HG02973 (cell line): ENCODE results near the gene GIMAP1.

Experiments used
- ATAC-seq: cut with Tn5 transposase; IDR thresholded peaks from one replicate; pipeline ENCODE4 v1.9.1; 2021; ENCODE audit warnings: moderate library complexity; ENCODE audit not compliant: unreplicated experiment

Gene GIMAP1

DNA sequence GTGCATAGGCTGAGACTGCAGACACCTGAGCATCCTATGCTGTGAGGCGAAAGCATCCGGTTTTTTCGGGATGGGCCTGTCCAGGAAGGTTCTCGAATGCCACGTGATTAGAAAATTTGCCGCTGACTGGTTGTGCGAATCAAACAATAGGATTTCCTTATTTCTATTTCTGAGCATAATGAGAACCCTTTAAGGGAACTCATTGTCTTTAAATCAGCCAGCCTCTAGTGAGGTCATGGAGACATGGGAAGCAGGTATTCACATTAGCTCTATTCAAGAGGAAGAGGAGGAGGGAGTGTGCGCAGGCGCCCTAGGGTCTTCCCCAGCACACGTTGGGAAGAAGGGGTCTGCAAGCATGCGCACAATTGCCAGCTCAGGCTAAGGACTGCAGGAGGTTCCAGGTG lies 5.6 kb downstream of the GIMAP1 start:
- ATAC-seq = no peak

DNA sequence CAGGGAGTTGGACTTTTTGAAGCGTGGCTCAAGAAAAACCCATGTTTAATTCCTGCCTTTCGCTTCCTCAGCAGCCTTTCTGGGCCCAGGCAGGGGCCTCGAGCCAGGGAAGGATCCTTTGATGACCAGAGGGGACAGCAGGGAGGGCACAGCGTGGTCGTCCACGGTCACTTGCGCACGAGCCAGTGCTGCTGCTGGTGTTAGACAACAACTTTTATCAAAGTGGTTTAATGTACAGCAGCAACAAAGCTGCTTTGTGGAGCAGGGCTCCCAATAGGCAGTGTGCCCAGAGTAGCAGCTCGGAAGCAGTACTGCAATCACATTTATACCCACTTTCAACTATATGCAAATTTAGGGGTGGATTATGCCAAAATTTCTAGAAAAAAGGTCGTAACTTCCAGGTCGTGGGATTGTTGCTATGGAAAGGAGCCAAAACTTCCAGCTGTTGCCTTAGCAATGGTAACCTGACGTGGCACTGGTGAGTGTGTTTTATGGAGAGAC lies 6.1 kb downstream of the GIMAP1 start:
- ATAC-seq = no peak

DNA sequence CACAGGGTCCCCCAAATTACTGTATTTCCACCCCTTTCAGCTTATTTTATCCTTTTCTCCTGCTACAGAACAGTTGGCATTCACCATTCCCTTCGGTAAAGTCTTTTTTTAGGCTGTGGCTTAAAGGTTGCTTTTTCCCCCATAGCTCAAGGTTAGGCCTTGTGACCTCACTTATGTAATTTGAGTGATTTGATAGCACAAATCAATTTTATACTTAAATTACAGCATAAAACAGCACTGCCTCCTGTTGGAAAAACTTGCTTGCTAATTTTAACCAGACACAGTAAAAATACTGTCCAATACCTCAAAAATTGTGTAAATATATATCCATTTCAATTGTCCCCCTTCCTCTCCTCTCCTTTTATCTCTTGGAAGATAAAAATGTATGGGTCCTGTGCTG lies 7.1 kb downstream of the GIMAP1 start:
- no peak for ATAC-seq

DNA sequence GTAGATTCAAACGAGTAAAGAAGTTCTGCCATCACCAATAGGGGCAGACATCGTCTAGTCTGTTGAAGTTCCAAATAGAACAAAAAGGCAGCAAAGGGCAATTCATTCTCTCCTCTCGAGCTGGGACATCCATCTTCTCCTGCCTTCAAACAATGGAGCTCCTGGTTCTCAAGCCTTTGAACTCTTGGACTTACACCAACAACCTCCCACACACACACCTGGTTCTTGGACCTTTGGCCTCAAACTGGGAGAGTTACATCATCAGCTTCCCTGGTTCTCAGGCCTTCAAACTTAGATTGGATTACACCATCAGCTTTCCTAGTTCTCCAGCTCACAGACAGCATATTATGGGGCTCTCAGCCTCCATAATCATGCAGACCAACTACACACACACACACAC lies 11.0 kb downstream of the GIMAP1 start:
- ATAC-seq = no peak

DNA sequence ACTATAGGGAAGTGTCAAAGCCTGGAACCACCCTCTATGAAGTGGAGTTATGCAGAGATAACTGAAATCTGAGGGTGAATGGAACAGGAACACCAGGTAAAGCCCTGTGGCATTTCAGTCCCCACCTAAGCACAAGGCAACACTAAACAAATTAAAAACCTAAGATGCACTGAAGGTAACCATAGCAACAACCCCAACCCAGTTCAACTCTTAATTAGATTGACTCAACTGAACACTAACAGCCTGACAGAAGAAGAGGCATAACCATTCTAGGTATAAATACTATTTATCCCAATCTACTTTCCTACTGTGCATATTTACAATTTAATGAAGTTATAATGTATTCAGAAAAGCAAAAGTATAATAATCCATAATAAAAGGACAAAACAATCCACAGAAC lies 11.6 kb downstream of the GIMAP1 start:
- ATAC-seq = no peak

DNA sequence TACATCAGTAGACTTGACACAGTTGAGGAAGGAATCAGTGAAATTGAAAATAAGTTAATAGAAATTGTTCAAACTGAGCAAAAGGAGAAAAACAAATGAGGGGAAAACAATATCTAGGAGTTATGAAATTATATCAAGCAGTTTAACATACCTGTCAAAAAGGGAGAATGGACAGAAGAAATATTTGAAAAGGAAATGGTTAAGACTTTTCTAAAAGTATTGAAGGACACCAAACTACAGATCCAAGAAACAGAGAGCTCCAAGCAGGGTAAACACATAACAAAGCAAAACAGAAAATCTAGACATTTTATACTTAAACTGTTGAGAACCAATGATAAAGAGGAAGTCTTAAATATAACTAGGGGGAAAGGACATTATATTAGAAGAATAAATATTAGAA lies 12.2 kb downstream of the GIMAP1 start:
- no peak for ATAC-seq

DNA sequence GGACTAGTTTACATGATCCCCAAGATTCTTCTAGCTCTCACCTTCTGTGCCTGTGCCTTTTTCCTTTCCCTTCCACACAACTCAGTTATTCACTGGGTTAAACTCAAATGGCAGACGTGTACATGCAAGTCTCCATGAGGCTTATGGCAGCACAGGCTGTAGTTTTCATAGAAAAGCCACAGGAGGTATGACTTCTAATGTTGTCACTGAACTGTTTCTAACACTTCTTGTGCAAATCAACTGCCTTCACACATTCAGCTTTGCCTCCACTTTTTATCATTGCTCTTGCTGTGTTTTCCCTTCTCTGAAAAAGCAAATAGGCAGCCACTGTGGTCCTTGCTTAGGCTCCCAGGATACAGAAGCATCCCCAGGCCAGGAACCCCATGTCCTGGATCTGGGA lies 15.5 kb downstream of the GIMAP1 start:
- no peak for ATAC-seq

DNA sequence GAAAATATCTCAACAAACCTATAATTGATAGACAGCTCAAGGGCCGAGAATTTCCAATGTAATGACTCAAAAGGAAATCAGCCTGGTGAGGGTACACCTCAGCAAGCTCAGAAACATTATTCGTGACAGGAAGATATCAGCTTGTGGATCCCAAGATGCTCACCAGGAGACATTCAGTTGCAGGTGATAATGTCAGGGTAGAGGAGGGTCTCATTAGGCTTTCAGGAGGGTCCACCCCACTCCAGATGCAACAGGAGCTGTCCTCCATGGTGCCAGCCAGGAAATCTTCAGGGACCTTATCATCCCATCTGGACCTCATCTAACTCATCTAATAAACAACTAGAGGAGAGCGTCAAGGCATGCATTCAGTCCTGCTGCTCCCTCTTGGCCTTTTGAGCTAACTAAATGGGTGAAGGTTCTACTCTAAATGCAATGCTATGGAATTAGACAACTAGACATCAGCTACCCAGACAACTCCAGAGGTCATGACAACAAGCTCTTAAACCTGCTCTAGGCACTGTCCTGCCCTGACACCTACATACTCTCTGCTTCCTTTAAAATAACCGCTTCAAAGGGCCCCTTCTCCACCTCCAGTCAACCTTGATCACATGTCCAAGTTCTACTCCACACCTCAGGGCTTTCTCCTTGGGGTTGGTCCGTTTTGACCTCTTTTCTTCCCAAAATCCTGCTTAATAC lies 16.5 kb downstream of the GIMAP1 start:
- no peak for ATAC-seq

DNA sequence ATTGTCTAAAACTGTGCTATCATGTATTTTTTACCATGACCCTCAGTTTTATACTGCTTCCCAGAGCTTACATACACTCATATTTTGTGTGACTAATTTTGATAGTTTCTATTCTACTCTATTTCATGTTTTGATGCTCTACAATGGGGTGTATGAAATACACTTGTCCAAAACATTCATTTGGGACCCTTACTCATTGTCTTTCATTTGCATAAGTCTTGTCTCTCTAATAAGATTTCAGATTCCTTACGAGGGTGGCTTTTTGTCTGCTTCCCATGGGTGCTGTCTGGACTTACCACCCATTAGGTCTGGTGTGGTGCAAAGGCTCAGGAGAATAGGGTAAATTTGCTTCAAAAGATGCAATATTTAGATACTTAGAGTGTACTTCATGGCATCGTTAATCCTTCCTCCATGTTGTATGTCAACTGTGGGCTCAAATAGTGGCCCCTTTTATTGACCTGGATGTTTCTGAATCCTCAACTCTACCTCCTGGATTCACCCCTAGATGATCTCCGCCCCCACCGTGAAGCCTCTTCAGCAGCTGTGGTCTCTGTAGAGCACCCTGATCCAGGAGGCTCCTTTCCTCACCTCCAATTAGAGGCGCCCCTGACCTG lies 17.2 kb downstream of the GIMAP1 start:
- ATAC-seq = no peak

DNA sequence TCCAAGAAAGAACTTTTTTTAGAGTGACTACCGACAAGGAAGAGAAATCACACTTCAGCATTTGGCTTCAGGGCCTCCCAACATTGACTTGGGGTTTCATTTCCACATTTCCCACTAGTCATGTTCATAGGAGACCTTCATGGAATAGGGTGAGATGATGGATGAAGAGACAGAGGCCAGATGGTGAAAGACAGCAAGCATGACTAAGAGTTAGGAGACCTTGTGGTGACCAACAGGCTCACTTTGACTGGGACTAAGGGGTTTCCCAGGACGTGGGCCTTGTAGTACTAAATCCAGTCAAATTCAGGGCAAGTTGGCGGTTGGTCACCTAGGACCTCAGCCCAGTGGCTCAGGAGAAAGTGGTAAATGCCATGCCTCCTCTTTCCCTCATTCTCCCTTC lies 17.8 kb downstream of the GIMAP1 start:
- ATAC-seq = no peak

DNA sequence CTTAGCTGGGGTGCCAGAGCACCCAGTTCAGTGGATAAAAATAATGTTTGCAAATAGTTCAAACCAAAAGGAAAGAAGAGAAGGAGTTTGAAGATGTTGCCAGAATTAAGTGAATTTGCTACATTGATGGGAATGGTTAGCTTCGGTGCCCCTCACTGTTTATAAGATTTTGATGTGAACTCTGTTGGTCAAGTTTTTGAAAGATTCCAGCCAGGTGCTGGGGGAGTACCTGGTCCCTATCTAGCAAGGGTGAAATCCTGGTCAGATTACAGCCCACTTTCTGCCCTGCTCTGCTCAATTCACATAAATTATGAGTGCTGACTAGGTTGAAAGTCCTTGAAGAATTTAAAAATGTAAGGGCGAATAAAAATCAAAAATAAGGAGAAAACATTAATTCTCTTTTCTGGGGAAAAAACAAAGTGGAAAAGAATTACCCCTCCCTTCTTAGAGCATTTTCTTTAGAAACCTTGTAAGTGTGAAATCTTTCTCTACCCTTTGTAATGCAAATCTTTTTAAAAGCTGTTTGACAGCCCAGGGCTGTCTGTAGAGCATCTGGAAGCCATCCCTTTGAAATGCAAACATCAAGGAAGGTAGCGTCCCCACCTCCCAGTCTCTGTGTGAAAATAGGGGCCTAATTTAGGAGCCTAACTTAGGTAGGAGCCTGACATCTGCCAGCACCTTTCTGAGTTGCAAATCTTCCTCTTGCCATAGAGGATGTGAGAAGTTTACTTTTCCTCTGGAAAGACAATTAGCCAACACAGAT lies 19.4 kb downstream of the GIMAP1 start:
- ATAC-seq = no peak

DNA sequence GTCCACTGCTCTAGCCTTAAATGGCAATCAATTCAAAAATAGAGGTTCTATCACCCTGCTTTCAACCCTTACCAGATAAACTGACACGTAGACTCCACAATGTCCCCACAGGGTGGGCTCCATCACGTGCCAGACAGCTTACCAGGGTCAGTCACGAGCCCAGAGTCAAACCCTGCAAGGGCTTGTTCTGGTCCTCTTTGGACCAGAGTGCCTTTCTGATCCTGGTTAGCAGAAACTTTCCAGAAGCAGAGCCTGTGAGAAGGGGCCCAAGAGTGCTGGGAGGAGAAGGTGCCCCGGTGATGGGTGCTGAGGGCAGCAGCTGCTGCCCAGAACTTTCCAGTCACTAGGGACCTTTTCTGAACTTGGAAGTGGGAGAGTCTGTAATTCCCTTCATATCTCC lies 20.5 kb downstream of the GIMAP1 start:
- no peak for ATAC-seq

DNA sequence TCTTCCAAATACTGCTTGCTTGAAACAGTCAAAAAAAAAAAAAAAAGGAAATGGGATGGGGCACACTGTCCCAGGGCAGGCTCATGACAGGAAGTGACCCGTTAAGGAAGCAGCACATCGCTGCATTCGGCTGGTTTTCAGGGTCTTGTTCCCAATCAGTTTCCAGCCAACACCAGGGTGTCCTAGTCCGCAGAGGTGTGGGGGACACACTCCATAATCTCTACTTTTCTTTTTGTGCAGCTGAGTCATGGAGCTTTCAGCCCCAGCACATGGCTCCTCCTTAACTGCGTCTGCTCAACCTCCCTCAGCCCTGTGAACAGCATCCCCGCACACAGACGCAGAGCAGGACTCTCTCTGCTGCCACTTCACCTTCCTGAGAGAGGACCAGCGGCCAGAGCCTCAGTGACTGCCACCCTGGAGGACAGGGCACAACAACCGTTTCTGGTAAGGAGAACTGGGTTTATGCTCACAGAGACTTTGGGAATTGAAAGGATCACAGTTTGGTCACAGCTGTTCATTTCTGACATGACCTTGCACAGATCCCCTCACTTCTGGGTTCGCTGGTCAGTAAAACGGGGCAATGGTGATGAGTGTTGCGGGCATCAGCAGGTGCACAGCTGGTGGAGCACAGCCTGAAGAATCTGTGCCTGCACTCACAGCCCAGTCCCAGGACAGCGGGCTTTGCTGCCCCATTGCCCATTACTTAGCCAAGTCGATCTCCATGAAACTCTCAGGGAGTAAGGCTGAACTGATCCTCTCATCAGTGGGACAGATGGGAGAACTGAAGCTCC lies 21.0 kb downstream of the GIMAP1 start, which contains the start of gene GIMAP5:
Gene GIMAP5, plus strand, starts transcription at position 154 of the 791 bp plus-strand sequence. CDS start 3,467 bp downstream, outside the sequence.
- no peak for ATAC-seq

DNA sequence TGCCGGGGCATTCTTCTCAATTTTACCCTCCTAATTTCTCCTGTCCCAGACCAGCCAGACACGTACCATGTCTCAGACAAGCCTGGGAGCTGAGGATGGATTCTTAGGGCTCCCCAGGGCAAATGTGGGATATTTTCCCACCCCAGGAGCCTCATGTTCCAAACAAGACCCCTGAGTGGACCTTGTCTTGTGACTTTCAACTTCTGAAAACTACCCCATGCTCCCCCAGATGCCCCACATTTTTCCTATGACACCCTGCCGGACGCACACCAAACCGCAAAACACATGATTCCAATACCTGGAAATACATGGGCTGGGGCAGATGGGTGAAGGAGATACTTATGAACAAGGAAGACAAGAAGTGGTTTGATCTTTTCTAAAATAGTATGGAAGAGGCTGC lies 21.7 kb downstream of the GIMAP1 start:
- no peak for ATAC-seq

DNA sequence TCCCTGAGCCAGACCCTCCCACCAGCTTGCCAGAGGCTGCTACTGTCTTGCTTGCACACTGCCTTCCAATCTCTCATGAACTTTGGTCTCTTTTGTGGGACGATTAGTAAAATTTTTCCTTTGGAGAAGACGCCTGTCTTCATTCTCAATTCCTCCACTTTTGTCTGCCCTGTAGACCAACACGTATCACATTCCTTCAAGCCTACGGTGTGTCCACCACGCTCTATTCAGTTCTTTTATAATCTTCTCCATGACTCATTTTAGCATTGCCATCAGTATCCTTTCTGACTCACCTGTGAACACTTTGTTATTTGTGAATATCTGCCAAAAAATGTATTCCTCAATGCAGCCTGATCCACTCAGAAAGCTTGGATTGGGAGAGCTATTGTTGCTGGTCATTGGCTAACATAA lies 22.2 kb downstream of the GIMAP1 start:
- no peak for ATAC-seq

DNA sequence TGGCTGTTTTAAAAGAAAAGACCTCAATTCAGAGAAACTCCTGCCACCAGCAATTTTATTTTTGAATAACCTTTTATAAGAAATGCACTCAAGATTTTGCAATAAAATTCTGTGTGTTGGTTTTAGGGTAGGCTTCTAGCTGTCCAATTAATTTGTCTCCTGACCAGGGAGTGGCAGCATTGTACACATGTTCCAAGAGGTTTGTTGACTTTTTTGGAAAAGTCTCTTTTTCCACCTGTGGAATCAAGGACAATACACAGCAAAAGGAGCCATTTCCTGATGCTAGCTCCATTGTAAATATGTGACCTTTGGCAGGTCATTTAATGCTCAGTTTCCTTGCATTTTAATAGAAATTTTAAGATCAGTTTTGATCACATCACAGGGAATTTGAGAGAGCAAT lies 22.6 kb downstream of the GIMAP1 start:
- ATAC-seq = no peak

DNA sequence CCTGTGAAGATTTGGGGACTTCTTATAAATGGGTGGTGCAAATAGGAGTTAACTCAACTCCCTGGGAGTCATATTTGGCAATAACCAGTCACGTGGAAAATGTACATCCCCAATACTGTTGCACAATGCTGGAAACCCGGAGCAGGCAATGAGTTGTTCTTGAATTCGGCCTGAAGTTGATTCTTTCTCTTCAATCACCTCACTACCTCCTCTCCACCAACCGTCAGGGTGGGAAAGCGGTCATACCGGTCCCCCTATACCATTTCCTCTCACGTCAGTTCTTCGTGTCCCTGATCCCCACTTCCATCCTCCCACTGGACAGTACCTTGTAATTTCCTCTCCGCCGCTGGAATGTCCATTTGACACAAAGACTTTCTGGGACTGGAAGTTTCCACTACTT lies 23.6 kb downstream of the GIMAP1 start:
- ATAC-seq = no peak

DNA sequence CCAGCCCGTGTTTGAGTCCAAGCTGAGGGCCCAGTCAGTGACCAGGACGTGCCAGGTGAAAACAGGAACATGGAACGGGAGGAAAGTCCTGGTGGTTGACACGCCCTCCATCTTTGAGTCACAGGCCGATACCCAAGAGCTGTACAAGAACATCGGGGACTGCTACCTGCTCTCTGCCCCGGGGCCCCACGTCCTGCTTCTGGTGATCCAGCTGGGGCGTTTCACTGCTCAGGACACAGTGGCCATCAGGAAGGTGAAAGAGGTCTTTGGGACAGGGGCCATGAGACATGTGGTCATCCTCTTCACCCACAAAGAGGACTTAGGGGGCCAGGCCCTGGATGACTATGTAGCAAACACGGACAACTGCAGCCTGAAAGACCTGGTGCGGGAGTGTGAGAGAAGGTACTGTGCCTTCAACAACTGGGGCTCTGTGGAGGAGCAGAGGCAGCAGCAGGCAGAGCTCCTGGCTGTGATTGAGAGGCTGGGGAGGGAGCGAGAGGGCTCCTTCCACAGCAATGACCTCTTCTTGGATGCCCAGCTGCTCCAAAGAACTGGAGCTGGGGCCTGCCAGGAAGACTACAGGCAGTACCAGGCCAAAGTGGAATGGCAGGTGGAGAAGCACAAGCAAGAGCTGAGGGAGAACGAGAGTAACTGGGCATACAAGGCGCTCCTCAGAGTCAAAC lies 26.0 kb downstream of the GIMAP1 start:
- ATAC-seq = no peak

DNA sequence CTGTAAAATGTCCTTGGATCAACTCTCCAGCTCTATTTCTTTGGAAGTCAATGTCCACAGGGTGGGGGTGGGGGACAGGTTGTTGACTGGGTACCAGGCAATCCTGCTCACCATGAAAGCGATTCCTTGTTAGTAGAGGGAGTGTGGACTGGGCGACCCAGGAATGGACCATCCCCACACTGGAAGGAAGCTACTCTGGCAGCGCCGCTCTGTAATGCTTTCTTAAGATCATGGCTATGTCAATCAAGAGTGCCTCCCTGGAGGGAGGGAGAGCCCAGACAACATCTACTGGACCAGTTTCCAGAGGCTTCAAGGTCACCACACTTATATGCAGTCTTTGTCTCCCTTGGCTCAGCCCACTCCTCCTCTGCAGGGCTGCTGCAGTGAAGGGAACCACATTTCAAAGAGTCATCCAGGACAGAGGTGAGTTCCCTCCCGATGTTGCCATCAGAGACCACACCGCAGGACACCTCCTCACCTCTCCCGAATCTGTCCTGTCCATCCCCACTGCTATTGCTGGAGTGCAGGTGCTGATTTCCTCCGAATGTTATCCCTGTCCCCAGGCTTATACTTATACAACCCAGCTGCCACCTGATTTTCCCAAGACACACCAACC lies 27.7 kb downstream of the GIMAP1 start:
- ATAC-seq = no peak

DNA sequence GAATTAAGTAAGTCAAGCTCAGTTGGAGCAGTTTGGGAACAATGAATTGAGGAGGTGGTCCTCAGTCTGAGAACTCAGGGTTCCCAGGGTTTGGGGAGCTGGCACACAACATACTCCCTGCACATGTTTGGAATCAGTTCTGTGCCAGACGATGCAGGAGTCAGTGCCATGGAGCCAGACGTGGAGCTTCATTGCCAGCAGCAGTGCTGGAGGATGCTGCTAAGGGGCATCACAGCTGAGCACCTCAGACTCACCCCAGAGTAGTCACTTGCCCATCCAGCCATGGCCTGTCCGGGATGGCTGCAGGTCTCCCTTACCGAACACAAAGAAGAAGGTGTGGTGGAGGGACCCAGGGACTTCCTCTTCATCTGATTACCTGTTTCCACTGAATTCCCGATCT lies 28.7 kb downstream of the GIMAP1 start:
- no peak for ATAC-seq
